MCF 10A (cell line): Measurements from ENCODE around the gene RGS3. TPM values are rescaled to one million over a fixed set of nuclear protein-coding genes. Genes with fewer than 3 reads are reported as not detected.

ENCODE experiments used
- BruUV-seq: library from RNA; stranded (reverse); fragments of 400-500 nt; replicated peaks from 2 replicates; lab custom pipeline; 2021; lab: Mats Ljungman, UMichigan
- CTCF ChIA-PET: fragments of 300-600 bp; sonication (Branson Sonifier 250); formaldehyde crosslinking; extraction: SDS; loops from one replicate; lab custom pipeline; 2021; ENCODE audit warnings: antibody characterized with exemption, inconsistent platforms; lab: Yijun Ruan, JAX
- POLR2A ChIA-PET: fragments of 300-600, 350-650 bp; sonication (Branson Sonifier 250); formaldehyde crosslinking; extraction: SDS; loops from one replicate; lab custom pipeline; 2020; ENCODE audit warnings: antibody characterized with exemption, inconsistent platforms; lab: Yijun Ruan, JAX
- DNase-seq: peaks from one replicate; pipeline ENCODE4 v3.0.0-alpha.2; 2018; ENCODE audit not compliant: unreplicated experiment
- H3K27ac Mint-ChIP-seq: one replicate; pipeline ENCODE4 v1.8.0; 2022; ENCODE audit warnings: mild to moderate bottlenecking, low read depth, mixed read lengths; ENCODE audit not compliant: unreplicated experiment
- H3K27me3 Mint-ChIP-seq: one replicate; pipeline ENCODE4 v1.8.0; 2022; ENCODE audit warnings: mixed read lengths; ENCODE audit not compliant: insufficient read depth, unreplicated experiment
- H3K36me3 Mint-ChIP-seq: one replicate; pipeline ENCODE4 v1.8.0; 2022; ENCODE audit warnings: mild to moderate bottlenecking, moderate library complexity, mixed read lengths; ENCODE audit not compliant: insufficient read depth, unreplicated experiment
- H3K4me1 Mint-ChIP-seq: one replicate; pipeline ENCODE4 v1.8.0; 2022; ENCODE audit warnings: mixed read lengths; ENCODE audit not compliant: insufficient read depth, unreplicated experiment
- H3K4me3 Mint-ChIP-seq: one replicate; pipeline ENCODE4 v1.8.0; 2022; ENCODE audit warnings: mild to moderate bottlenecking, moderate library complexity, mixed read lengths; ENCODE audit not compliant: unreplicated experiment
- H3K9me3 Mint-ChIP-seq: one replicate; pipeline ENCODE4 v1.8.0; 2022; ENCODE audit warnings: mixed read lengths; ENCODE audit not compliant: unreplicated experiment
- CTCF ChIP-seq: fragments of 200-600 bp; IDR thresholded peaks from one replicate; pipeline ENCODE4 v1.8.0; 2022; ENCODE audit warnings: antibody characterized with exemption, mild to moderate bottlenecking; ENCODE audit not compliant: unreplicated experiment
- intact Hi-C: fragments of 100-400 bp; cut with micrococcal nuclease; formaldehyde crosslinking; loops from 2 replicates; pipeline ENCODE4 v1.14.1; 2022
- total RNA-seq: library from RNA; stranded (reverse); gene quantifications from 2 replicates; pipeline ENCODE4 v1.2.3, GENCODE V29; 2022

RGS3 gene
- total RNA-seq, 1 experiment from 2014 or later, result 32.1 TPM

- BruUV-seq, result no TSS peak
- Mint-ChIP-seq H3K4me1 (no peaks in the 10 kb centered on the region), H3K36me3 (no peaks in the 10 kb centered on the region), H3K27me3 (no peaks in the 10 kb centered on the region), H3K9me3 (no peaks in the 10 kb centered on the region), H3K27ac (no peak overlapping the region), H3K4me3 (no peak overlapping the region)
- intact Hi-C loops, result no loop called here
- no peak for TF ChIP-seq CTCF
- POLR2A ChIA-PET, result no interaction called here
- DNase-seq, result no peak
- CTCF ChIA-PET, result interaction anchor here (0.7 to 1.6 kb wide), 2 partner anchors 123 to 353 kb away, joined by 3 to 6 read pairs; no protein-coding TSS in a partner anchor
Measured at GRCh38 chr9:113465599-113466140, 2.1 kb downstream of the RGS3 start.

GRCh38 chr9:113467183-113467582 lies 3.7 kb downstream of the RGS3 start:
- BruUV-seq, result no TSS peak
- Mint-ChIP-seq H3K4me1 (no peaks in the 10 kb centered on the region), H3K36me3 (no peaks in the 10 kb centered on the region), H3K27me3 (no peaks in the 10 kb centered on the region), H3K4me3 (no peak overlapping the region), H3K9me3 (no peaks in the 10 kb centered on the region), H3K27ac (no peak overlapping the region)
- TF ChIP-seq CTCF, result no peak
- POLR2A ChIA-PET, result no interaction called here
- intact Hi-C loops, result no loop called here
- CTCF ChIA-PET, result interaction anchor here (0.7 to 1.6 kb wide), 4 partner anchors 119 to 199 kb away, joined by 3 to 6 read pairs (median 5); no protein-coding TSS in a partner anchor
- no peak for DNase-seq

GRCh38 chr9:113468716-113469448 lies 5.4 kb downstream of the RGS3 start:
- H3K27me3 Mint-ChIP-seq, result no peaks in the 10 kb centered on the region
- intact Hi-C loops, result no loop called here
- no peaks in the 10 kb centered on the region for H3K36me3 Mint-ChIP-seq
- TF ChIP-seq CTCF, result no peak
- H3K27ac Mint-ChIP-seq, result no peak overlapping the region
- DNase-seq, result no peak
- H3K4me1 Mint-ChIP-seq, result no peaks in the 10 kb centered on the region
- no peaks in the 10 kb centered on the region for H3K9me3 Mint-ChIP-seq
- BruUV-seq, result no TSS peak
- ChIA-PET POLR2A (no interaction called here), CTCF (interaction anchor here (0.6 kb wide), 1 partner anchor 578 kb away, joined by 3 read pairs; no protein-coding TSS in a partner anchor)
- no peak overlapping the region for H3K4me3 Mint-ChIP-seq

GRCh38 chr9:113471143-113471542 lies 7.6 kb downstream of the RGS3 start:
- H3K27ac Mint-ChIP-seq, result no peak overlapping the region
- H3K9me3 Mint-ChIP-seq, result no peaks in the 10 kb centered on the region
- POLR2A ChIA-PET, result no interaction called here
- intact Hi-C loops, result no loop called here
- no TSS peak for BruUV-seq
- TF ChIP-seq CTCF, result no peak
- H3K4me1 Mint-ChIP-seq, result no peaks in the 10 kb centered on the region
- no peak for DNase-seq
- CTCF ChIA-PET, result interaction anchor here (0.5 to 2.1 kb wide), 4 partner anchors 23 to 1858 kb away, joined by 4 to 7 read pairs (median 4); no protein-coding TSS in a partner anchor
- no peak overlapping the region for H3K4me3 Mint-ChIP-seq
- H3K36me3 Mint-ChIP-seq, result no peaks in the 10 kb centered on the region
- no peaks in the 10 kb centered on the region for H3K27me3 Mint-ChIP-seq
